GM06990 (cell line): ENCODE results near the gene GVQW3.
"Not testable (repeated sequence)": the region's sequence is repeated elsewhere in the genome, so short reads cannot be mapped to it uniquely, and the experiment has no call there.

Experiments
- DNase-seq: peaks from one replicate; pipeline ENCODE4 v3.0.0-alpha.2; 2011; ENCODE audit not compliant: insufficient read length; ENCODE audit errors: extremely low read depth
- H3K27me3 ChIP-seq: replicated peaks from 2 replicates; pipeline ENCODE4 v1.6.0; 2011; ENCODE audit warnings: low read length; ENCODE audit not compliant: control insufficient read depth, insufficient read depth
- H3K36me3 ChIP-seq: 2 replicates; pipeline ENCODE4 v1.5.1; 2011; ENCODE audit warnings: low read length; ENCODE audit not compliant: control insufficient read depth, insufficient read depth
- H3K4me3 ChIP-seq: replicated peaks from 2 replicates; pipeline ENCODE4 v1.5.1; 2011; ENCODE audit warnings: low read depth, mild to moderate bottlenecking, control low read depth, low read length
- TF ChIP-seq, protein P1 (sequence below): IDR thresholded peaks from 2 replicates; pipeline ENCODE4 v1.5.1; 2011; ENCODE audit warnings: low read length, control low read depth, mild to moderate bottlenecking, inconsistent platforms; ENCODE audit not compliant: insufficient read depth, poor library complexity, severe bottlenecking

Gene GVQW3

GRCh38 chr11:76397383-76397782 lies 16.3 kb downstream of the GVQW3 start:
- H3K36me3 ChIP-seq = no peaks in the 10 kb centered on the region
- H3K27me3 ChIP-seq = no peaks in the 10 kb centered on the region
- no peak for DNase-seq
- TF ChIP-seq, protein P1, sequence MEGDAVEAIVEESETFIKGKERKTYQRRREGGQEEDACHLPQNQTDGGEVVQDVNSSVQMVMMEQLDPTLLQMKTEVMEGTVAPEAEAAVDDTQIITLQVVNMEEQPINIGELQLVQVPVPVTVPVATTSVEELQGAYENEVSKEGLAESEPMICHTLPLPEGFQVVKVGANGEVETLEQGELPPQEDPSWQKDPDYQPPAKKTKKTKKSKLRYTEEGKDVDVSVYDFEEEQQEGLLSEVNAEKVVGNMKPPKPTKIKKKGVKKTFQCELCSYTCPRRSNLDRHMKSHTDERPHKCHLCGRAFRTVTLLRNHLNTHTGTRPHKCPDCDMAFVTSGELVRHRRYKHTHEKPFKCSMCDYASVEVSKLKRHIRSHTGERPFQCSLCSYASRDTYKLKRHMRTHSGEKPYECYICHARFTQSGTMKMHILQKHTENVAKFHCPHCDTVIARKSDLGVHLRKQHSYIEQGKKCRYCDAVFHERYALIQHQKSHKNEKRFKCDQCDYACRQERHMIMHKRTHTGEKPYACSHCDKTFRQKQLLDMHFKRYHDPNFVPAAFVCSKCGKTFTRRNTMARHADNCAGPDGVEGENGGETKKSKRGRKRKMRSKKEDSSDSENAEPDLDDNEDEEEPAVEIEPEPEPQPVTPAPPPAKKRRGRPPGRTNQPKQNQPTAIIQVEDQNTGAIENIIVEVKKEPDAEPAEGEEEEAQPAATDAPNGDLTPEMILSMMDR = no peak
- no peak overlapping the region for H3K4me3 ChIP-seq

DNA sequence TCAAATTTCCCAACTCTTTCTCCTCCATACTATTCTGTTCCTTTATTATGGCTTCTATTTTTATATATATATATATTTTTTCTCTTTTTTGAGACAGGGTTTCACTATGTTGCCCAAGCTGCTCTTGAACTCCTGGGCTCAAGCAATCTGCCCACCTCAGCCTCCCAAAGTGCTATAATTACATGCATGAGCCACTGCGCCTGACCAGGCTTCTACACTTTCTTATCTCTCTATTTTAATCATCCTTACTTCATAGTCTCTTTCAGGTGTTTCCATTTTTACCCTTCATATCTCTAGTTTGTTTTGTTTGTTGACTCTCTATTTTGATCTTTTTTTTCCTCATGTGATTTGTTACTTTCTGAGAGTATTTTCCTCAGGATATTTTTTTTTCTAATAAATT lies 19.8 kb downstream of the GVQW3 start:
- H3K27me3 ChIP-seq = no peaks in the 10 kb centered on the region; the same call in 1 of the 2 replicates
- TF ChIP-seq, protein P1 = no peak
- H3K36me3 ChIP-seq = no peaks in the 10 kb centered on the region
- DNase-seq = no peak
- no peak overlapping the region for H3K4me3 ChIP-seq

GRCh38 chr11:76401484-76401883 lies 20.4 kb downstream of the GVQW3 start:
- not testable (repeated sequence) for DNase-seq, H3K4me3 ChIP-seq, H3K36me3 ChIP-seq, H3K27me3 ChIP-seq

- Histone ChIP-seq H3K27me3 (no peaks in the 10 kb centered on the region; the same call in 1 of the 2 replicates), H3K4me3 (no peak overlapping the region), H3K36me3 (no peaks in the 10 kb centered on the region)
- TF ChIP-seq, protein P1 = no peak
- DNase-seq = no peak
Observed at GRCh38 chr11:76406359-76406758, 25.2 kb downstream of the GVQW3 start.

DNA sequence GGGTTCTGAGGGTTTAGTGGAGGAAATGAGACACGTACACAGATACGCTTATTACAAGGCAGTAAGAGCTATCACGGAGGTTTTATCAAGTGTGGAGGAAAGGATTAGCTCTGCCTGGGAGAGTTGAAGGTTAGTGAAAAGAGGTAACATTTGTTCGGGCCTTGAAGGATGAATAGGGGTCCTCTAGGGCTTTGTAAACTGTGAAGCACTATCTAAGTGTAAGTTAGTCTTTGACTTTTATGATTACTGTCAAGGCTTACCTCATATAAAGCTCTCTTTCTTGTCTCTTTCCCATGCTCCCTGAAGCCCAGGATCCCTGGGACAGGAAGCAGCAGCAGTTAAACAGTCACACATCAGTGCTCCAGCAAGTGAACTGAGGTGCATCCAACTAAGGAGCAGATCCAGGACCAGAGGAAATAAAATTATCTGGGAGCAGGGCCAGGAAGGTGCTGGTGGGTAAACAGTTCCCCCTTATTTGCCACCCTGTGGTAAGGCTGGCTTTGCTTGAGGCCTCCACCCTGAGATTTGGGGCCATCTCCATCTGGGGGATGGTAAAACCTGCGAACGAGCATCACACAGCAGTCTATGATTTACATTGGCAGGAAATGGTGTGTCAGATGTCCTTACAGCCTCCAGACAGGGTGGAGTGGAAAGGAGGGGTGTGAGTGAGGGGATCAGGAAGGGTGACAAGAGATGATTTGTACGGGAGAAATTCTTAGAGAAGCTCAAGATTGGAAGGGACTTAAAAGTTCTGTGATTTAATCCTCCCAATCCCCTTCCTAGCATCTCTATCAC lies 27.2 kb downstream of the GVQW3 start:
- no peaks in the 10 kb centered on the region for H3K36me3 ChIP-seq
- TF ChIP-seq, protein P1 = no peak
- H3K4me3 ChIP-seq = no peak overlapping the region
- no peaks in the 10 kb centered on the region; the same call in 1 of the 2 replicates for H3K27me3 ChIP-seq
- no peak for DNase-seq

DNA sequence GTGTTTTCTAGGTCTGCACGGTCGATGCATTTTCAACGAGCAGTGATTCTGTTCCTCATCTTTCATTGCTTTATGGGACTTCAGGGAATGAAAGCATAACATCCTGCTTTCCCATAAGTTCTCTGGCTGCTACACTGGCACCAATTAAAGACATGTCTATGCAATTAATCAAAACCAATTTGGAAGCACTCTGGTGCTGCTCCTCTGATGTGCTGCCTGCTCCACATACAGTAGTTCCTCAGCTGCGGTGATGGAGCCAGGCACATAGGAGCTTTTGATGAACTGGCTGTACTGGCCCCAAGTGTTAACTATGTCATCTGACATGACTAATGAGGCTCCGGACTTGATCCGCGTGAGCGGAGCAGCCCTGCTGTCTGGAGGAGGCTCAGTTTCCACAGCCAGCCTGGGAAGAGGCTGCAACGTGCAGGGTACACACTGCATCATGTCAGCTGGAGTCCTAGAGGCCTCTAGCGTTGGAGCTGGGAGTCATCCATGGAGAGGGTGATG lies 29.8 kb downstream of the GVQW3 start:
- no peak overlapping the region for H3K4me3 ChIP-seq
- H3K27me3 ChIP-seq = no peaks in the 10 kb centered on the region
- DNase-seq = no peak
- H3K36me3 ChIP-seq = no peaks in the 10 kb centered on the region
- TF ChIP-seq, protein P1 = no peak
